Cardiac muscle cell (in vitro differentiated cells and primary cell): Measurements from ENCODE around the gene CNN2. TPM values are rescaled to one million over a fixed set of nuclear protein-coding genes. Genes with fewer than 3 reads are reported as not detected.

Experiments used
- DNase-seq, 2 donors: peaks; one replicate each; pipeline versions ENCODE4 v3.0.0 to v3.0.0-alpha.2; 2010 to 2017; ENCODE audit warnings: low read depth in 1 of 2, low spot score in 1 of 2
- H3K27ac ChIP-seq: fragments of 200-600 bp; sonication (generic); 2 replicates; pipeline ENCODE4 v1.5.1; 2016
- H3K27me3 ChIP-seq: fragments of 200-600 bp; sonication (generic); 2 replicates; pipeline ENCODE4 v1.6.0; 2016; ENCODE audit warnings: control low read depth
- H3K36me3 ChIP-seq: fragments of 200-600 bp; sonication (generic); 2 replicates; pipeline ENCODE4 v1.5.1; 2016; ENCODE audit warnings: control low read depth
- H3K4me1 ChIP-seq: fragments of 200-600 bp; sonication (generic); 2 replicates; pipeline ENCODE4 v1.8.1; 2017; ENCODE audit warnings: low read depth, mild to moderate bottlenecking, mixed run types
- H3K4me3 ChIP-seq: fragments of 200-600 bp; sonication (generic); 2 replicates; pipeline ENCODE4 v1.5.1; 2016; ENCODE audit warnings: mild to moderate bottlenecking
- H3K9me3 ChIP-seq: fragments of 200-600 bp; sonication (generic); 2 replicates; pipeline ENCODE4 v1.5.1; 2017; ENCODE audit warnings: low read depth, mild to moderate bottlenecking, control low read depth
- polyA plus RNA-seq: library from polyadenylated mRNA; unstranded; fragments of >200 nt; fragmentation: Nextera tagmentation; extraction: Ambion mirVana; gene quantifications from 2 replicates; pipeline ENCODE4 v1.2.1, GENCODE V29; 2016
- total RNA-seq: library from RNA; depleted of rRNA; stranded (reverse); fragments of >200 nt; gene quantifications from 2 replicates; pipeline ENCODE4 v1.2.3, GENCODE V29; 2016
- TF ChIP-seq, protein P1 (sequence below): IDR thresholded peaks from 2 replicates; pipeline ENCODE4 v1.5.1; 2012; ENCODE audit warnings: low read depth, mild to moderate bottlenecking, low read length

Gene CNN2
- total and polyA plus RNA-seq, 2 experiments from 2014 or later = 158 to 185 TPM

DNA sequence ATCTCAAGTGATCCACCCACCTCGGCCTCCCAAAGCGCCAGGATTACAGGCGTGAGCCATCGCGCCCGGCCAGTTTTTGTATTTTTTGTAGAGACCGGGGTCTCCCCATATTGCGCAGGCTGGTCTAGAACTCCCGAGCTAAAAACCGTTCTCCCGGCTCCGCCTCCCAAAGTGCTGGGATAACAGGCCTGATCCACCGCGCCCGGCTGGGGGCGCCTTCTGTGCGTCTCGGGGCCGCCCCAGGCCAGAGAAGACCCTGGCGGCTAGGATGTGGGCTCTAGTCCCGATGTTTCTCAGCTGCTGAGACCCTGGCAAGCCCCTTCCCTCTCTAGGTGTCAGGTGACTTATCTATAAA lies 44.1 kb downstream of the CNN2 start:
- Histone ChIP-seq H3K9me3 (no peaks in the 10 kb centered on the region), H3K4me1 (peaks cover 12% of the 10 kb centered on the region), H3K36me3 (no peaks in the 10 kb centered on the region), H3K27me3 (peaks cover 13% of the 10 kb centered on the region), H3K4me3 (no peak overlapping the region), H3K27ac (no peak overlapping the region)
- DNase-seq = no peak
- TF ChIP-seq, protein P1, sequence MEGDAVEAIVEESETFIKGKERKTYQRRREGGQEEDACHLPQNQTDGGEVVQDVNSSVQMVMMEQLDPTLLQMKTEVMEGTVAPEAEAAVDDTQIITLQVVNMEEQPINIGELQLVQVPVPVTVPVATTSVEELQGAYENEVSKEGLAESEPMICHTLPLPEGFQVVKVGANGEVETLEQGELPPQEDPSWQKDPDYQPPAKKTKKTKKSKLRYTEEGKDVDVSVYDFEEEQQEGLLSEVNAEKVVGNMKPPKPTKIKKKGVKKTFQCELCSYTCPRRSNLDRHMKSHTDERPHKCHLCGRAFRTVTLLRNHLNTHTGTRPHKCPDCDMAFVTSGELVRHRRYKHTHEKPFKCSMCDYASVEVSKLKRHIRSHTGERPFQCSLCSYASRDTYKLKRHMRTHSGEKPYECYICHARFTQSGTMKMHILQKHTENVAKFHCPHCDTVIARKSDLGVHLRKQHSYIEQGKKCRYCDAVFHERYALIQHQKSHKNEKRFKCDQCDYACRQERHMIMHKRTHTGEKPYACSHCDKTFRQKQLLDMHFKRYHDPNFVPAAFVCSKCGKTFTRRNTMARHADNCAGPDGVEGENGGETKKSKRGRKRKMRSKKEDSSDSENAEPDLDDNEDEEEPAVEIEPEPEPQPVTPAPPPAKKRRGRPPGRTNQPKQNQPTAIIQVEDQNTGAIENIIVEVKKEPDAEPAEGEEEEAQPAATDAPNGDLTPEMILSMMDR = peak; percentile 23

DNA sequence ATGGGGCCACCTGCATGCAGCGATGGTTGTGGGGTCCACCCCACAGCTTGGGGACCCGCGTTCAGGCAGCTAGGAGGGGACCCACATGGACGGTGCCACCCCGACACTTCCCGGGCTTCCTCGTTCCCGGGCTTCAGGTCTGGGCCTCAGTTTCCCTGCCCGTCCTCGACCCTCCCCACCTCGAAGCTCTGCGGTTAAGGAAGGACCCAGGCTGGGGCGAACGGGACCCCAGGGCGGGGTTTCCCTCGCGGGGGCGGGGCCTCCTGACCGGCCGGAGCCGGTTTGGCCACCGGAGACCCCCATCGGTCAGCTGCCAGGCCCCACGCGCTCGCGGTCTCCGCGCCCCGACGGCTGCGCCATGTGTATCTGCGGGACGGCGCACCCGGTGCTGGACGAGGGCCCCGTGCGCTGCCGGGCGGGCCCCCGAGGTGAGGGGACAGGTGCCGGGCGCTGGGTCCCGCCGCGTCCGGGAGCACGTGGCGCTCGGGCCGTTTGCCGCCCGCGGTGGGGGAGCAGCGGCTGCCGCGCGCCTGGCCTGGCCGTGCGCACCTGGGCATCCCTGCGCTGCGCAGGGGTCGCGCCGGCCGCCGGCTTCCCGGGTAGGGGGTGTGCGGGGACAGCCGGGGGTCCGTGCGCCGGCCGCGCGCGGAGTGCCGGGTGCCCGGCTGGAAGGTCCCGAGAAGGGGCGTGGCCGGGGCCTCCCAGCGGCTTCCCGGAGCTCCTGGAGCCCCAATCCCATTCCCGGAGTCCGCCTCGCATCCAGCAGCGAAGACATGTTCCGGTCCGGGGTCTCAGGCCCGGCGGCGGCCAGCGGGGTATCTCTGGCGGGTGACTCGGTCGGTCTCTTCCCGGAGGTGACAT lies 44.8 kb downstream of the CNN2 start:
- H3K4me1 ChIP-seq = peaks cover 5% of the 10 kb centered on the region
- TF ChIP-seq, protein P1 = no peak
- peak in 1 of 2 donors; percentile 62 for DNase-seq
- no peak overlapping the region for H3K27ac ChIP-seq
- peak overlapping the region; percentile 13 for H3K4me3 ChIP-seq
- H3K36me3 ChIP-seq = no peaks in the 10 kb centered on the region
- H3K9me3 ChIP-seq = no peaks in the 10 kb centered on the region
- peaks cover 13% of the 10 kb centered on the region for H3K27me3 ChIP-seq

DNA sequence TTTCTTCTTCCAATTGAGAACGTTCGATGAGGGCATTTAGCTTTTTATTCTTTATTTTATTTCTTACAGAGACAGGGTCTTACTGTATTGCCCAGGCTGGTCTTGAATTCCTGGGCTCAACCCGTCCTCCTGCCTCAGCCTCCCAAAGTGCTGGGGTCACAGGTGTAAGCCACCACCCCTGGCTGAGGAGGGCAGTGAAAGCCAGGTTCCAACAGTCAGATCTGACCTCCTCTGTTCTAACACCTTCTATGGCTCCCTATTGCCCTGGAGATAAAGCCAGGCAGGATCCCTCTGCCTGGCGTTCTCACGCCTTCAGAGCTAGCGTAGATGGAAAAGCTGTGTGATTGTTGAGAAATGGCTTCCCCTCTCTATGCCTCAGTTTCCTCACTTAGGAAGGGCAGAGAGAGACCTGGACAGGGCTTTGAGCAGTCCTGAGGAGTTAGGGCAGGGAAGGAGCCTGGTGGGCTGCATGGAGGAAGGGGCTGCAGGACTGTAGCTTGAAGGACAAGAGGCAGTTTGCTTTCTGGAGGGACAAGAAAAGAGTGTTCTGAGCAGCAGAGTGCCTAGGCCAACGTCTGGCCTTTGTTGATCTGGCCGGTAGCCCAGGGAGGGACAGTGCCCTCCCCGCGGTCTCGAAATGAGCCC lies 46.1 kb downstream of the CNN2 start:
- no peak for DNase-seq
- H3K9me3 ChIP-seq = no peaks in the 10 kb centered on the region
- H3K27me3 ChIP-seq = peaks cover 10% of the 10 kb centered on the region
- H3K27ac ChIP-seq = no peak overlapping the region
- no peak overlapping the region for H3K4me3 ChIP-seq
- H3K36me3 ChIP-seq = no peaks in the 10 kb centered on the region
- TF ChIP-seq, protein P1 = no peak
- no peaks in the 10 kb centered on the region for H3K4me1 ChIP-seq

DNA sequence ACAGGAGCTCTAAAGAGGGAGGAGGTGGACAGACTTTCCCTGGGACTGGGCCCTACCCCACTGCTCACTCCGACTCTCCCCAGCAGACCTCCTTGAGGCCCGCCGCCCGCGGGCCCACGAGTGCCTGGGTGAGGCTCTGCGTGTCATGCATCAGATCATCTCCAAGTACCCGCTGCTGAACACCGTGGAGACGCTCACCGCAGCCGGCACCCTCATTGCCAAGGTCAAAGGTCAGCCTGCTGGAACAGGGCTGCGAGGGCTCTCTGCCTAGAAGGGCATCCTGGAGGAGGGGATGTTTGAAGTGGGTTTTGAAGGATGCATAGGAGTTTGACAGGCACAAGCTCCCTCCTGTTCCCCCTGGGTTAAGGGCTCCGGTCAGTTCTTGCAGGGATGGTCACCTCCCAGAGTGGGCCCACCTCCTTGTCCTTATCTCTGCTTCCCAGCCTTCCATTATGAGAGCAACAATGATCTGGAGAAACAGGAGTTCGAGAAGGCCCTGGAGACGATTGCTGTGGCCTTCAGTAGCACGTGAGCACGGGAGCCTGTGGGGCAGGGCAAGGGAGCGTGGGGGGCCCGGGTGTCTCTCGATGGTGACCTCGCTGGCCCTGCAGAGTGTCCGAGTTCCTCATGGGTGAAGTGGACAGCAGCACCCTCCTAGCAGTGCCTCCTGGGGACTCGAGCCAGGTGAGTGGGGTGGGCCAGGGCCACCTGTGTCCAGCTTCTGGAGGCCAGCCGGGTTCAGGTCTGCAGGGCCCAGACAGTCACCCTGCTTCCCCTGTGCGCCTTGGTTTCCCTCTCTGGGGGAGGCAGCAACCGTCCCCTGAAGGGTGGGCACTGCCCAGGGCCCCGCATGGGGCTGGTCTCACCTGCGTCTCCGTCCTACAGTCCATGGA lies 46.9 kb downstream of the CNN2 start:
- DNase-seq = no peak
- Histone ChIP-seq H3K4me1 (no peaks in the 10 kb centered on the region), H3K27ac (no peak overlapping the region), H3K4me3 (no peak overlapping the region), H3K36me3 (no peaks in the 10 kb centered on the region), H3K27me3 (peaks cover 8% of the 10 kb centered on the region), H3K9me3 (no peaks in the 10 kb centered on the region)
- TF ChIP-seq, protein P1 = no peak

DNA sequence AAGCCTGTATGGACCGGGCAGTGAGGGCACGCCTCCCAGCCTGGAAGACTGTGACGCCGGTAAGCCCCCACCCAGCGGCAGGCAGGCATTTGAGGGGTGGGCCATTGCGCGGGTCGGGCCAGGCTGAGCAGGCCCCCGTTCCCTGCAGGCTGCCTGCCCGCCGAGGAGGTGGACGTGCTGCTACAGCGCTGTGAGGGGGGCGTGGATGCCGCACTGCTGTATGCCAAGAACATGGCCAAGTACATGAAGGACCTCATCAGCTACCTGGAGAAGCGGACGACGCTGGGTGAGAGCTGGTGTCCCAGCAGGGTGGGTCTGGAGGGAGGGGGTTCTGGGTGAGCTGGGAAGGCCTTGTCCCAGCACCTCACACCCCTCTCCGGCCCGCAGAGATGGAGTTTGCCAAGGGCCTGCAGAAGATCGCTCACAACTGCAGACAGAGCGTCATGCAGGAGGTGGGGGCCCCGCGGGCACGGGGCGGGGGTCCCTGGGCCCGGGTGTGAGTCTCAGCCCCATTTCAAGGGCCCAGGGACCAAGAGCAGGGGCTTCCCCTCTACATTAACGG lies 47.6 kb downstream of the CNN2 start:
- H3K27ac ChIP-seq = no peak overlapping the region
- TF ChIP-seq, protein P1 = no peak

More for the DNA sequence above, 47.6 kb downstream of the CNN2 start:
- Histone ChIP-seq H3K36me3 (no peaks in the 10 kb centered on the region), H3K4me1 (no peaks in the 10 kb centered on the region), H3K4me3 (no peak overlapping the region), H3K9me3 (no peaks in the 10 kb centered on the region), H3K27me3 (peaks cover 8% of the 10 kb centered on the region)
- DNase-seq = no peak
